Mucosa of rectum (tissue), 2 donors: ENCODE measurements around the gene MYMX.

Experiments used
- H3K27ac ChIP-seq, 2 donors: one replicate each; pipeline ENCODE4 v1.7.0; 2013; ENCODE audit warnings: inconsistent platforms in 2 of 2, low read depth in 2 of 2, low read length in 2 of 2
- H3K27me3 ChIP-seq, 2 donors: one replicate each; pipeline ENCODE4 v1.7.0; 2013; ENCODE audit warnings: low read length in 2 of 2; ENCODE audit not compliant: control insufficient read depth in 2 of 2, insufficient read depth in 2 of 2
- H3K36me3 ChIP-seq, 2 donors: one replicate each; pipeline ENCODE4 v1.7.0; 2013; ENCODE audit warnings: low read length in 2 of 2; ENCODE audit not compliant: control insufficient read depth in 2 of 2, insufficient read depth in 2 of 2
- H3K4me1 ChIP-seq, 2 donors: one replicate each; pipeline ENCODE4 v1.7.0; 2013; ENCODE audit warnings: low read length in 2 of 2, mild to moderate bottlenecking in 1 of 2; ENCODE audit not compliant: control insufficient read depth in 2 of 2, insufficient read depth in 2 of 2
- H3K4me3 ChIP-seq, 2 donors: one replicate each; pipeline ENCODE4 v1.7.0; 2013; ENCODE audit warnings: low read length in 2 of 2
- H3K9ac ChIP-seq, 2 donors: one replicate each; pipeline ENCODE4 v1.7.0; 2013; ENCODE audit warnings: low read length in 2 of 2, low read depth in 1 of 2, mild to moderate bottlenecking in 1 of 2
- H3K9me3 ChIP-seq, 2 donors: one replicate each; pipeline ENCODE4 v1.7.0; 2013; ENCODE audit warnings: low read length in 2 of 2; ENCODE audit not compliant: control insufficient read depth in 2 of 2
- donor health status: healthy.
- donor health status: Normal muscosa, but diverticular disease.

Gene MYMX

GRCh38 chr6:44199883-44200282 is 16.8 kb upstream of the MYMX start:
- H3K27ac ChIP-seq = no peak overlapping the region

DNA sequence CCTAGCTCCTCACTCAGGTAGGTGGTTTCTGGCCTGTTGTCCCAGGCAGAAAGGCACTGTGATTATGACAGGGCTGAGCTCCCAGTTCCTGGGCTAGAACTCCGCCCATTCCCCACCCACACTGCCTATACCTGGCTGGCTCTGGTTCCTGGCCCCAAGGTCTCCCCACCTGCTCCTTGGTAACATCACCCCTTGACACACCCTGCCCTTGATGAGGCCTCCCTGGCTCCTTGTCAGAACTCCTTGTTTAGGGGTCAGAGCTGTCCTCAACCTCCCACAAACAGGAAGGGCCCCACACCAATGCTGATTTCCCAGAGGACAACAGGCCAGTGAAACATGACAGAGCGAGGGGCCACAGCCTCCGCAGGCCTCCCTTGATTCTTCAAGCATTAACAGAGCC is 15.5 kb upstream of the MYMX start:
- H3K36me3 ChIP-seq = no peaks in the 10 kb centered on the region
- no peaks in the 10 kb centered on the region for H3K27me3 ChIP-seq
- H3K9ac ChIP-seq = peak overlapping the region in 1 of 2 donors; percentile 48
- no peak overlapping the region for H3K4me3 ChIP-seq
- peaks cover 2 to 26% of the 10 kb centered on the region in 2 donors for H3K4me1 ChIP-seq
- H3K27ac ChIP-seq = peak overlapping the region in 1 of 2 donors; percentile 59
- H3K9me3 ChIP-seq = no peaks in the 10 kb centered on the region

More at GRCh38 chr6:44199883-44200282, 16.8 kb upstream of the MYMX start:
- Histone ChIP-seq H3K9ac (no peak overlapping the region), H3K4me3 (no peak overlapping the region), H3K4me1 (peaks cover 2 to 26% of the 10 kb centered on the region in 2 donors), H3K27me3 (no peaks in the 10 kb centered on the region), H3K36me3 (no peaks in the 10 kb centered on the region), H3K9me3 (no peaks in the 10 kb centered on the region)

- peaks cover 2 to 26% of the 10 kb centered on the region in 2 donors for H3K4me1 ChIP-seq
- peak overlapping the region in 1 of 2 donors; percentile 38 for H3K27ac ChIP-seq
- H3K9me3 ChIP-seq = no peaks in the 10 kb centered on the region
- no peaks in the 10 kb centered on the region for H3K27me3 ChIP-seq
- H3K9ac ChIP-seq = peak overlapping the region in 1 of 2 donors; percentile 31
- H3K36me3 ChIP-seq = no peaks in the 10 kb centered on the region
- H3K4me3 ChIP-seq = no peak overlapping the region
Measured at GRCh38 chr6:44201638-44202303, 15.0 kb upstream of the MYMX start.

DNA sequence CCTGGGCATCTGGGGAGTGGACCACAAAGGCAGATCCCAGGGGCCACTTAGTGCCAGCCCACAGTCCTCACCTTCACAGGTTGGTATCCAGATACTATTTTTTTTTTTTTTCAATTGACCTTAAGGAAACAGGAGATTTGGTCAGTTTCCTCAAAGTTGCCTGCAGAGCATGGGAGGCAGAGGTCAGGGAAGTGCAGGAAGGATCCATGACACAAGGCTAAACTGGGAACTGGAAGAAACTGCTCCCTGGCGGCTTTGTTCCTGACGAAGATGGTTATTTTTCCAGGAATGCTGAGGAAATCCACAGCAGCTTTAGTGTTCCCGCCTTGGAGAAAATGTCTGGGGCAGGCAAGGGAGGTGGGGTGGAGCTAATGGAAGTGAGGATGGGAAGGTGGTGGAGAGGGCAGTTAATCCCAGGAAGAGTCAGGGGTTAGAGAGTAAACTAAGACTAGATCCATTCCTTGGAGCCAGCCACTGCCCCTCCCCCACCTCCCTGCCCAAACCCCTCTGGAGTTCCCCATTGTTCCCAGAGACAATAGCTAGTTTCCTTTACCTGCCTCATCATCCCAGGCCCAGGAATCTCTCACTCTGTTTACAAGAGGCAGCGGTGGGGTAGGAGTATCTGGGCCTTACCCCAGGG is 14.3 kb upstream of the MYMX start:
- Histone ChIP-seq H3K4me3 (no peak overlapping the region), H3K27ac (no peak overlapping the region), H3K27me3 (no peaks in the 10 kb centered on the region), H3K36me3 (no peaks in the 10 kb centered on the region), H3K4me1 (peaks cover 2 to 26% of the 10 kb centered on the region in 2 donors), H3K9ac (no peak overlapping the region), H3K9me3 (no peaks in the 10 kb centered on the region)

- no peaks in the 10 kb centered on the region for H3K9me3 ChIP-seq
- no peak overlapping the region for H3K4me3 ChIP-seq
- H3K36me3 ChIP-seq = no peaks in the 10 kb centered on the region
- H3K4me1 ChIP-seq = peaks cover 2 to 26% of the 10 kb centered on the region in 2 donors
- no peak overlapping the region for H3K27ac ChIP-seq
- no peak overlapping the region for H3K9ac ChIP-seq
- H3K27me3 ChIP-seq = no peaks in the 10 kb centered on the region
Measured at GRCh38 chr6:44202972-44203750, 13.6 kb upstream of the MYMX start.

DNA sequence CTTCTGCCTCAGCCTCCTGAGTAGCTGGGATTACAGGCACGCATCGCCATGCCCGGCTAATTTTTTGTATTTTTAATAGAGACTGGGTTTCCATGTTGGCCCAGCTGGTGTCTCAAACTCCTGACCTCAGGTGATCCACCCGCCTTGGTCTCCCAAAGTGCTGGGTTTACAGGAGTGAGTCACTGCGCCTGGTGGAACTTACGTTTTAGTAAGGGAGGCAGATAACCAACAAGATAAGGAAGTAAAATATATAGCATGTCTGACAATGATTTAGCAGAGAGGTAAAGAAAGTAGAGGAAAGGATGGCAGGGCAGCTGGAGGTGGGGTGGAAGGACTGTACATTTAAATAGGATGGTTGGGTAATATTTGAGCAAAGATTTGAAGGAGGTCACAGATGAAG is 12.8 kb upstream of the MYMX start:
- H3K9me3 ChIP-seq = no peaks in the 10 kb centered on the region
- no peaks in the 10 kb centered on the region for H3K27me3 ChIP-seq
- no peak overlapping the region for H3K4me3 ChIP-seq
- peaks cover 2 to 26% of the 10 kb centered on the region in 2 donors for H3K4me1 ChIP-seq
- H3K9ac ChIP-seq = no peak overlapping the region
- no peaks in the 10 kb centered on the region for H3K36me3 ChIP-seq
- H3K27ac ChIP-seq = peak overlapping the region in 1 of 2 donors; percentile 40

GRCh38 chr6:44207966-44208365 is 8.8 kb upstream of the MYMX start:
- Histone ChIP-seq H3K4me1 (peaks cover 2 to 10% of the 10 kb centered on the region in 2 donors), H3K27me3 (no peaks in the 10 kb centered on the region), H3K27ac (no peak overlapping the region), H3K9ac (no peak overlapping the region), H3K9me3 (no peaks in the 10 kb centered on the region), H3K4me3 (no peak overlapping the region), H3K36me3 (no peaks in the 10 kb centered on the region)

DNA sequence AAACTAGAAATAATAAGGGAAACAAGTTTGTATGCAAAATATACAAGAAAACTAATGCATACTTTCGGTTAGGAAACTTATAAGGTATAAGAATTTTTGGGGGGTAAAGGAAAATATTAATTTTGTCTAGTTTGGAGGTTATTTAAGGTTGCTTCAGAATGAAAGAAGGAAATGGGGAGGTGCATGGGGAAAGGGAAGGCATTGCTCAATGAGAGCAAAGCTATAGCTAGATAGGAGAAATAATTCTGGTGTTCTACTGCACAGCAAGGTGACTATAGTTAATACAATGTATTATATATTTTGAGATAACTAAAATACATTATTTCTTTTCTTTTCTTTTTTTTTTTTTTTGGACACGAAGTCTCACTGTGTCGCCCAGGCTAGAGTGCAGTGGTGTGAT is 5.4 kb upstream of the MYMX start:
- no peaks in the 10 kb centered on the region for H3K36me3 ChIP-seq

DNA sequence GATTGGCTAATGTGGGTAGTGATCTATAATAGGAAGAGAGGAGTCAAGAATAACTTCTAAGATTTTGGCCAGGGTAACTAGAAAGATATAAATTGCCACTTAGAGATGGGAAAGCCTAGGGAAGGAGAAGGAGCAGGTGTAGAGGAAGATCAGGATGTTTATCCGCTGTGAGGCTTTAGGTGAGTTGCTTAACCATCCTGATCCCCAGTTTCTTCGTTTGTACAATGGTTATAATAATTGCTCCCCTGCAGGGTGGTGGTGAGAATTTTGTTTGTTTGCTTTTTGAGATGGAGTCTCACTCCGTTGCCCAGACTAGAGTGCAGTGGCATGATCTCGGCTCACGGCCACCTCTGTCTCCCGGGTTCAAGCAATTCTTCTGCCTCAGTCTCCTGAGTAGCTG is 2.4 kb upstream of the MYMX start:
- H3K9ac ChIP-seq = no peak overlapping the region
- H3K36me3 ChIP-seq = no peaks in the 10 kb centered on the region
- no peaks in the 10 kb centered on the region for H3K27me3 ChIP-seq

More for the DNA sequence above, 5.4 kb upstream of the MYMX start:
- no peaks in the 10 kb centered on the region for H3K4me1 ChIP-seq
- no peak overlapping the region for H3K9ac ChIP-seq
- H3K4me3 ChIP-seq = no peak overlapping the region
- H3K9me3 ChIP-seq = no peaks in the 10 kb centered on the region
- H3K27me3 ChIP-seq = no peaks in the 10 kb centered on the region
- H3K27ac ChIP-seq = no peak overlapping the region

More for the DNA sequence above, 2.4 kb upstream of the MYMX start:
- Histone ChIP-seq H3K27ac (no peak overlapping the region), H3K9me3 (no peaks in the 10 kb centered on the region), H3K4me1 (peaks cover 13 to 17% of the 10 kb centered on the region in 2 donors), H3K4me3 (no peak overlapping the region)
